Transverse colon (tissue), 4 donors: ENCODE results near the gene TADA1. TPM values are rescaled to one million over a fixed set of nuclear protein-coding genes. Genes with fewer than 3 reads are reported as not detected.
"Not testable (repeated sequence)": the region's sequence is repeated elsewhere in the genome, so short reads cannot be mapped to it uniquely, and the experiment has no call there.

Source experiments
- DNase-seq: peaks from one replicate; pipeline ENCODE4 v3.0.0-alpha.2; 2019
- H3K27ac ChIP-seq, 4 donors: fragments of 200-600 bp; sonication (generic); 2 replicates each; pipeline ENCODE4 v1.5.1; 2016 to 2018; ENCODE audit warnings: inconsistent platforms in 4 of 4
- H3K27me3 ChIP-seq: fragments of 200-600 bp; sonication (generic); 2 replicates; pipeline ENCODE4 v1.5.1; 2017; ENCODE audit warnings: inconsistent platforms
- H3K36me3 ChIP-seq, 4 donors: fragments of 200-600 bp; sonication (generic); 2 replicates each; pipeline ENCODE4 v1.5.1; 2017 to 2019; ENCODE audit warnings: inconsistent platforms in 4 of 4
- H3K4me1 ChIP-seq, 4 donors: fragments of 200-600 bp; sonication (generic); 2 replicates each; pipeline ENCODE4 v1.5.1; 2017 to 2020; ENCODE audit warnings: inconsistent platforms in 4 of 4
- H3K4me3 ChIP-seq, 4 donors: fragments of 200-600 bp; sonication (generic); 1 replicate in 1 of 4; 2 replicates in 3 of 4; pipeline versions ENCODE4 v1.5.1 to v1.6.1; 2017 to 2019; ENCODE audit warnings: inconsistent platforms in 4 of 4
- H3K9me3 ChIP-seq, 2 donors: fragments of 200-600 bp; sonication (generic); 2 replicates each; pipeline ENCODE4 v1.5.1; 2017 to 2019; ENCODE audit warnings: inconsistent platforms in 2 of 2
- CTCF ChIP-seq, 5 experiments: fragments of 200-600 bp in 3 of 5; fragments of 450-650 bp in 2 of 5; sonication (generic) in 3 of 5; IDR thresholded peaks; 1 replicate in 2 of 5; 2 replicates in 3 of 5; pipeline ENCODE4 v1.5.1; 2016 to 2017; ENCODE audit warnings: antibody characterized with exemption in 5 of 5, inconsistent platforms in 3 of 5, mild to moderate bottlenecking in 2 of 5, moderate library complexity in 1 of 5
- EP300 ChIP-seq: sonication (generic); formaldehyde crosslinking; IDR thresholded peaks from one replicate; pipeline ENCODE4 v1.6.1; 2017; ENCODE audit warnings: antibody characterized with exemption, low read depth
- POLR2A ChIP-seq: fragments of 450-650 bp; IDR thresholded peaks from one replicate; pipeline ENCODE4 v1.6.1; 2016; ENCODE audit warnings: antibody characterized with exemption, mild to moderate bottlenecking, moderate library complexity
- POLR2AphosphoS5 ChIP-seq, 3 donors: sonication (generic); formaldehyde crosslinking; IDR thresholded peaks; one replicate each; pipeline ENCODE4 v1.6.1; 2016; ENCODE audit warnings: antibody characterized with exemption in 3 of 3
- WGBS, 2 donors: methylation state at CpG; one replicate each; pipeline ENCODE4 v1.1.5; 2018; ENCODE audit warnings: low coverage in 1 of 2; 5-methylcytosine and 5-hydroxymethylcytosine counted together
- in situ Hi-C, 4 donors: fragments of 200-750 bp; cut with MboI; loops; one replicate each; pipeline versions ENCODE4 v1.15.0 to v1.15.1; 2017; ENCODE audit warnings: low sequenced_read_pairs in 3 of 4, low pct_ligation_motif_present in 1 of 4, low pct_unique_long_range_greater_than_20kb in 1 of 4
- intact Hi-C: fragments of 100-400 bp; cut with DNase I; formaldehyde crosslinking; loops from one replicate; pipeline ENCODE4 v1.15.1; 2023; ENCODE audit warnings: low total_unique reads
- total RNA-seq, 4 donors: library from RNA; depleted of rRNA; stranded (reverse); fragments of >200 nt; gene quantifications; one replicate each; pipeline ENCODE4 v1.1.0, GENCODE V29; 2016

The TADA1 gene
- total RNA-seq, 4 donors from 2014 or later, result 1.5 to 21.7 (median 12.0) TPM

- H3K4me3 ChIP-seq, result no peak overlapping the region
- peaks cover 0 to 8% (median 7%) of the 10 kb centered on the region in 4 donors for H3K4me1 ChIP-seq
- in situ Hi-C loops (loop anchor here in 2 of 4 donors (10.0 to 25.0 kb wide), 3 partner anchors 182 to 654 kb away; no protein-coding TSS in a partner anchor), intact Hi-C loops (loop anchor here (2.0 kb wide), 1 partner anchor 176 kb away; no protein-coding TSS in a partner anchor)
- WGBS, 2 donors, result 36 to 40% methylated on average over 2 of the region's 2 CpGs
- no peaks in the 10 kb centered on the region for H3K9me3 ChIP-seq
- H3K27ac ChIP-seq, result no peak overlapping the region
- H3K27me3 ChIP-seq, result peaks cover 27% of the 10 kb centered on the region
- no peak for DNase-seq
- H3K36me3 ChIP-seq, result no peaks in the 10 kb centered on the region
- no peak for TF ChIP-seq POLR2AphosphoS5 (IDR thresholded peaks at IDR 0.05)
- no peak for TF ChIP-seq POLR2A
- no peak for TF ChIP-seq EP300
- TF ChIP-seq CTCF (IDR thresholded peaks at IDR 0.05), result no peak
Observed at GRCh38 chr1:166882893-166883292, 6.8 kb upstream of the TADA1 start.

- H3K36me3 ChIP-seq, intact Hi-C loops, H3K27ac ChIP-seq, H3K4me3 ChIP-seq, H3K9me3 ChIP-seq, DNase-seq: not testable (repeated sequence)
- Histone ChIP-seq H3K27me3 (peaks cover 12% of the 10 kb centered on the region), H3K4me1 (peaks cover 8 to 18% (median 16%) of the 10 kb centered on the region in 4 donors)
- in situ Hi-C loops, result loop anchor here in 2 of 4 donors (25.0 kb wide), 2 partner anchors 559 to 659 kb away; no protein-coding TSS in a partner anchor
- WGBS, 2 donors, result 93 to 96% methylated on average over 18 to 21 of the region's 21 CpGs
Observed at GRCh38 chr1:166878173-166878917, 2.3 kb upstream of the TADA1 start.

GRCh38 chr1:166876540-166876838, 425 bp upstream of the TADA1 start:
- no peaks in the 10 kb centered on the region for H3K27me3 ChIP-seq
- no peaks in the 10 kb centered on the region for H3K36me3 ChIP-seq
- in situ Hi-C loops (loop anchor here in 2 of 4 donors (25.0 kb wide), 2 partner anchors 561 to 661 kb away; no protein-coding TSS in a partner anchor), intact Hi-C loops (loop anchor here (2.0 kb wide), 1 partner anchor 42 kb away; no protein-coding TSS in a partner anchor)
- H3K9me3 ChIP-seq, result no peaks in the 10 kb centered on the region
- 0 to 1% methylated on average over 5 to 7 of the region's 7 CpGs for WGBS, 2 donors
- peak overlapping the region in 3 of 4 donors; percentile 75 to 90 (median 79) for H3K4me3 ChIP-seq
- DNase-seq, result no peak
- H3K27ac ChIP-seq, result peak overlapping the region; percentile 93 to 99 (median 97)
- H3K4me1 ChIP-seq, result peaks cover 8 to 26% (median 20%) of the 10 kb centered on the region in 4 donors
- no peak for TF ChIP-seq POLR2AphosphoS5 (IDR thresholded peaks at IDR 0.05)
- TF ChIP-seq CTCF (IDR thresholded peaks at IDR 0.05), result peak in 4 of 5 experiments; percentile 22 to 61 (median 40)
- TF ChIP-seq EP300, result no peak
- TF ChIP-seq POLR2A, result no peak

GRCh38 chr1:166875302-166875733, 746 bp downstream of the TADA1 start:
- H3K9me3 ChIP-seq, result no peaks in the 10 kb centered on the region
- peaks cover 8 to 26% (median 20%) of the 10 kb centered on the region in 4 donors for H3K4me1 ChIP-seq
- peak overlapping the region; percentile 75 to 95 (median 84) for H3K4me3 ChIP-seq
- intact Hi-C loops, result no loop called here
- H3K27me3 ChIP-seq, result no peaks in the 10 kb centered on the region
- H3K27ac ChIP-seq, result peak overlapping the region; percentile 93 to 99 (median 97)
- in situ Hi-C loops, result loop anchor here in 2 of 4 donors (25.0 kb wide), 2 partner anchors 562 to 662 kb away; no protein-coding TSS in a partner anchor
- no peaks in the 10 kb centered on the region for H3K36me3 ChIP-seq
- WGBS, 2 donors, result 38 to 60% methylated on average over 1 to 8 of the region's 8 CpGs
- no peak for TF ChIP-seq POLR2A
- no peak for TF ChIP-seq CTCF (IDR thresholded peaks at IDR 0.05)
- TF ChIP-seq EP300, result no peak
- TF ChIP-seq POLR2AphosphoS5 (IDR thresholded peaks at IDR 0.05), result no peak
- DNase-seq, result no peak
